Transverse colon (tissue), 3 donors: ENCODE measurements around the gene RETREG3.

Source experiments
- EP300 ChIP-seq: sonication (generic); formaldehyde crosslinking; IDR thresholded peaks from one replicate; pipeline ENCODE4 v1.6.1; 2017; ENCODE audit warnings: antibody characterized with exemption, low read depth
- POLR2A ChIP-seq: fragments of 450-650 bp; IDR thresholded peaks from one replicate; pipeline ENCODE4 v1.6.1; 2016; ENCODE audit warnings: antibody characterized with exemption, mild to moderate bottlenecking, moderate library complexity
- TF ChIP-seq, protein P1 (sequence below), 5 experiments: fragments of 200-600 bp in 3 of 5; fragments of 450-650 bp in 2 of 5; sonication (generic) in 3 of 5; IDR thresholded peaks; 1 replicate in 2 of 5; 2 replicates in 3 of 5; pipeline ENCODE4 v1.5.1; 2016 to 2017; ENCODE audit warnings: antibody characterized with exemption in 5 of 5, inconsistent platforms in 3 of 5, mild to moderate bottlenecking in 2 of 5, moderate library complexity in 1 of 5

DNA sequence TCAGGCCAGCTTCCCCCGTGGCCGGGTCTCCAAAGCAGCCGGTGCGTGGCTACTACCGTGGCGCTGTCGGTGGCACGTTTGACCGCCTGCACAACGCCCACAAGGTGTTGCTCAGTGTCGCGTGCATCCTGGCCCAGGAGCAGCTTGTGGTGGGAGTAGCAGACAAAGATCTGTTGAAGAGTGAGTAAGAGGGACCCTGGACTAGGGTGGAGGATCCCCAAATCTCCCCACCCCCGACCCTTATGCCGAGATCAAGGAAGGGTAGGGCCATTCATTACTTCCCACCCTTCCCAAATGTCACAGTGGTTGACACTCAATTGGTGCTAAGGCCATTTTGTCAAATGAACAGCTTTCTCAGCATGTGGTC is 46.0 kb downstream of the RETREG3 start:
- TF ChIP-seq, protein P1, sequence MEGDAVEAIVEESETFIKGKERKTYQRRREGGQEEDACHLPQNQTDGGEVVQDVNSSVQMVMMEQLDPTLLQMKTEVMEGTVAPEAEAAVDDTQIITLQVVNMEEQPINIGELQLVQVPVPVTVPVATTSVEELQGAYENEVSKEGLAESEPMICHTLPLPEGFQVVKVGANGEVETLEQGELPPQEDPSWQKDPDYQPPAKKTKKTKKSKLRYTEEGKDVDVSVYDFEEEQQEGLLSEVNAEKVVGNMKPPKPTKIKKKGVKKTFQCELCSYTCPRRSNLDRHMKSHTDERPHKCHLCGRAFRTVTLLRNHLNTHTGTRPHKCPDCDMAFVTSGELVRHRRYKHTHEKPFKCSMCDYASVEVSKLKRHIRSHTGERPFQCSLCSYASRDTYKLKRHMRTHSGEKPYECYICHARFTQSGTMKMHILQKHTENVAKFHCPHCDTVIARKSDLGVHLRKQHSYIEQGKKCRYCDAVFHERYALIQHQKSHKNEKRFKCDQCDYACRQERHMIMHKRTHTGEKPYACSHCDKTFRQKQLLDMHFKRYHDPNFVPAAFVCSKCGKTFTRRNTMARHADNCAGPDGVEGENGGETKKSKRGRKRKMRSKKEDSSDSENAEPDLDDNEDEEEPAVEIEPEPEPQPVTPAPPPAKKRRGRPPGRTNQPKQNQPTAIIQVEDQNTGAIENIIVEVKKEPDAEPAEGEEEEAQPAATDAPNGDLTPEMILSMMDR (IDR thresholded peaks at IDR 0.05), result no peak
- TF ChIP-seq POLR2A, result no peak
- TF ChIP-seq EP300, result no peak
